Activated naive CD8-positive, alpha-beta T cell treated with anti-CD3 and anti-CD28 coated beads, Interleukin-2, amount 10 ng/mL, durations not matched to agents 7 days and 5 days (primary cell): ENCODE measurements around the gene PPP4R2. TPM values are rescaled to one million over a fixed set of nuclear protein-coding genes. Genes with fewer than 3 reads are reported as not detected.

ENCODE experiments used
- ATAC-seq: fragments of 150-1000 bp; cut with Tn5 transposase; one replicate; pipeline ENCODE4 v1.10.0; 2021; ENCODE audit warnings: low read depth, moderate library complexity
- POLR2A ChIA-PET: fragments of 350-600 bp; sonication (Branson Sonifier 250); formaldehyde crosslinking; loops from one replicate; lab custom pipeline; 2021; ENCODE audit warnings: antibody characterized with exemption; lab: Charles Lee
- DNase-seq: peaks from one replicate; pipeline ENCODE4 v3.0.0; 2021
- H3K27ac Mint-ChIP-seq: one replicate; pipeline ENCODE4 v1.8.0; 2022; ENCODE audit warnings: mild to moderate bottlenecking, mixed read lengths
- H3K27me3 Mint-ChIP-seq: one replicate; pipeline ENCODE4 v1.8.0; 2022; ENCODE audit warnings: mild to moderate bottlenecking, moderate library complexity, mixed read lengths
- H3K36me3 Mint-ChIP-seq: one replicate; pipeline ENCODE4 v1.8.0; 2021; ENCODE audit warnings: mild to moderate bottlenecking, mixed read lengths
- H3K4me1 Mint-ChIP-seq: one replicate; pipeline ENCODE4 v1.8.0; 2021; ENCODE audit warnings: mixed read lengths
- H3K4me3 Mint-ChIP-seq: one replicate; pipeline ENCODE4 v1.8.0; 2022; ENCODE audit warnings: mild to moderate bottlenecking, moderate library complexity, mixed read lengths
- H3K9me3 Mint-ChIP-seq: one replicate; pipeline ENCODE4 v1.8.0; 2021; ENCODE audit warnings: mixed read lengths
- total RNA-seq, 2 experiments: library from RNA; stranded (reverse); gene quantifications; one replicate each; pipeline ENCODE4 v1.2.3, GENCODE V29; 2021

PPP4R2 gene
- total RNA-seq, 2 experiments from 2014 or later = 66.3 to 72.0 TPM

GRCh38 chr3:73100741-73101559 lies 104.3 kb downstream of the PPP4R2 start:
- H3K4me1 Mint-ChIP-seq = no peaks in the 10 kb centered on the region
- peak; percentile 72 for ATAC-seq
- no peaks in the 10 kb centered on the region for H3K9me3 Mint-ChIP-seq
- peak; percentile 61 for DNase-seq
- H3K36me3 Mint-ChIP-seq = no peaks in the 10 kb centered on the region
- H3K27ac Mint-ChIP-seq = no peak overlapping the region
- no peak overlapping the region for H3K4me3 Mint-ChIP-seq
- POLR2A ChIA-PET = no interaction called here
- no peaks in the 10 kb centered on the region for H3K27me3 Mint-ChIP-seq

- Mint-ChIP-seq H3K4me3 (no peak overlapping the region), H3K9me3 (no peaks in the 10 kb centered on the region), H3K27me3 (no peaks in the 10 kb centered on the region), H3K27ac (no peak overlapping the region), H3K4me1 (no peaks in the 10 kb centered on the region), H3K36me3 (no peaks in the 10 kb centered on the region)
- POLR2A ChIA-PET = no interaction called here
- ATAC-seq (no peak), DNase-seq (no peak)
Observed at GRCh38 chr3:73101881-73102280, 105.3 kb downstream of the PPP4R2 start.

GRCh38 chr3:73107215-73107614 lies 110.6 kb downstream of the PPP4R2 start:
- Mint-ChIP-seq H3K36me3 (no peaks in the 10 kb centered on the region), H3K4me3 (no peak overlapping the region), H3K9me3 (no peaks in the 10 kb centered on the region), H3K27ac (no peak overlapping the region), H3K27me3 (no peaks in the 10 kb centered on the region), H3K4me1 (no peaks in the 10 kb centered on the region)
- DNase-seq = no peak
- POLR2A ChIA-PET = no interaction called here
- no peak for ATAC-seq

- Mint-ChIP-seq H3K27ac (no peak overlapping the region), H3K27me3 (no peaks in the 10 kb centered on the region), H3K4me1 (no peaks in the 10 kb centered on the region), H3K36me3 (no peaks in the 10 kb centered on the region), H3K4me3 (no peak overlapping the region), H3K9me3 (no peaks in the 10 kb centered on the region)
- DNase-seq (no peak), ATAC-seq (no peak)
- POLR2A ChIA-PET = no interaction called here
Observed at GRCh38 chr3:73107676-73108187, 111.1 kb downstream of the PPP4R2 start.

- Mint-ChIP-seq H3K4me3 (no peak overlapping the region), H3K4me1 (no peaks in the 10 kb centered on the region)
Observed at GRCh38 chr3:73108750-73109149, 112.1 kb downstream of the PPP4R2 start.

GRCh38 chr3:73110530-73110929 lies 113.9 kb downstream of the PPP4R2 start:
- POLR2A ChIA-PET = no interaction called here
- ATAC-seq (no peak), DNase-seq (no peak)
- no peak overlapping the region for H3K27ac Mint-ChIP-seq
- H3K27me3 Mint-ChIP-seq = peaks cover 2% of the 10 kb centered on the region
- no peaks in the 10 kb centered on the region for H3K36me3 Mint-ChIP-seq
- no peaks in the 10 kb centered on the region for H3K4me1 Mint-ChIP-seq
- H3K4me3 Mint-ChIP-seq = no peak overlapping the region
- H3K9me3 Mint-ChIP-seq = no peaks in the 10 kb centered on the region

More at GRCh38 chr3:73108750-73109149, 112.1 kb downstream of the PPP4R2 start:
- Mint-ChIP-seq H3K36me3 (no peaks in the 10 kb centered on the region), H3K27me3 (no peaks in the 10 kb centered on the region), H3K9me3 (no peaks in the 10 kb centered on the region), H3K27ac (no peak overlapping the region)
- DNase-seq (no peak), ATAC-seq (no peak)
- POLR2A ChIA-PET = no interaction called here

GRCh38 chr3:73114711-73115110 lies 118.1 kb downstream of the PPP4R2 start:
- no peak for DNase-seq
- POLR2A ChIA-PET = no interaction called here
- no peaks in the 10 kb centered on the region for H3K9me3 Mint-ChIP-seq
- H3K36me3 Mint-ChIP-seq = no peaks in the 10 kb centered on the region
- no peak overlapping the region for H3K4me3 Mint-ChIP-seq
- peaks cover 2% of the 10 kb centered on the region for H3K27me3 Mint-ChIP-seq
- no peak overlapping the region for H3K27ac Mint-ChIP-seq
- no peak for ATAC-seq
- H3K4me1 Mint-ChIP-seq = no peaks in the 10 kb centered on the region

GRCh38 chr3:73115806-73116205 lies 119.2 kb downstream of the PPP4R2 start:
- H3K4me3 Mint-ChIP-seq = no peak overlapping the region
- DNase-seq = no peak
- peaks cover 2% of the 10 kb centered on the region for H3K27me3 Mint-ChIP-seq
- no peak overlapping the region for H3K27ac Mint-ChIP-seq
- H3K9me3 Mint-ChIP-seq = no peaks in the 10 kb centered on the region
- POLR2A ChIA-PET = no interaction called here
- no peaks in the 10 kb centered on the region for H3K36me3 Mint-ChIP-seq
- no peak for ATAC-seq
- no peaks in the 10 kb centered on the region for H3K4me1 Mint-ChIP-seq

Other genes with a start within 250 kb of the PPP4R2 start
- 10 to 100 TPM; 22.2 to 22.8 TPM for gene SHQ1, start 148.4 kb upstream of the PPP4R2 start, total RNA-seq
- gene GXYLT2, start 108.8 kb upstream of the PPP4R2 start, total RNA-seq = not detected
- gene EBLN2, start 64.8 kb downstream of the PPP4R2 start, total RNA-seq = 1 to 10 TPM; 6.2 to 6.3 TPM